ENCODE results near the gene ITPKA.

Gene ITPKA

DNA sequence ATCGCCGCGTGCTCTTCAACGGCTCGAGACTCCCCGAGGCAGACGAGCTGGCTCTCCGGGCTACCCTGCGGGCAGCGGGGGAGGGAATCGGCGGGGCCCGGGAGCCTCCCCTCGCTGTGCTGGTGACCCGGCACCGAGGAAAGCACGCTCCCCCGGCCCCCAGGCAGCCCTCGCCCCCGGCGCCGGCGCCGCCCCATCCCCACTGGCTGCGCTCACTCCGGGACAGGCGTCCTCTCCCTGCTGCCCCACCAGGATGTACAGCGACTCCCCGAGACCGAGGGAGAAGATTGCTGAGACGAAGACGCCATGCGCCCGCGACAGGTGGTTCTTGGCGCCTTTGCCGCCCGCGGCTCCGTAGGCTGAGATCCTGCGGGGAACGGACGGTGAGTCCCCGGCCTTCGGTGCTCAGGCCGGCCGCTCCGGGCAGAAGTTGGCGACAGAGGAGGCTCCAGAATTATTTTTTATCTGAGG lies 18.3 kb downstream of the ITPKA start:
- H2BK120ac ChIP-seq (ENCODE audit: insufficient read depth, low read length, poor library complexity): no peak overlapping the region
- no peak overlapping the region for H4K12ac ChIP-seq (ENCODE audit: low read depth, low read length)
- H3K36me3 ChIP-seq (ENCODE audit: control insufficient read depth in 1 of 2, insufficient read depth in 2 of 2, low read length in 2 of 2): no peaks in the 10 kb centered on the region
- no peak overlapping the region for H3K9ac ChIP-seq (ENCODE audit: low read length)
- H3K4me3 ChIP-seq (ENCODE audit: low read depth, low read length): no peak overlapping the region
- H3K23ac ChIP-seq (ENCODE audit: low read length): no peak overlapping the region
- H3K14ac ChIP-seq (ENCODE audit: low read length): no peak overlapping the region
- no peak overlapping the region for H2BK12ac ChIP-seq (ENCODE audit: low read length)
- H3K4ac ChIP-seq (ENCODE audit: low read depth, low read length): no peak overlapping the region
- no peak for DNase-seq
- no peak overlapping the region for H4K8ac ChIP-seq (ENCODE audit: low read depth, low read length)
- peaks cover 13 to 25% of the 10 kb centered on the region in 2 experiments for H3K4me1 ChIP-seq (ENCODE audit: control insufficient read depth in 1 of 2, insufficient read depth in 2 of 2, low read length in 2 of 2)
- H3K79me2 ChIP-seq (ENCODE audit: control insufficient read depth, insufficient read depth, low read length, poor library complexity): no peaks in the 10 kb centered on the region
- no peak overlapping the region for H3K18ac ChIP-seq (ENCODE audit: low read length)
- H3K4me2 ChIP-seq (ENCODE audit: low read length): peak overlapping the region; percentile 42
- no peak overlapping the region for H2AFZ ChIP-seq (ENCODE audit: insufficient read depth, low read length, poor library complexity)
- H4K91ac ChIP-seq (ENCODE audit: low read depth, low read length): no peak overlapping the region
- no peak overlapping the region for H2AK5ac ChIP-seq (ENCODE audit: low read length)
- no peaks in the 10 kb centered on the region for H3K79me1 ChIP-seq (ENCODE audit: low read length)
- no peak overlapping the region for H3K27ac ChIP-seq (ENCODE audit: low read depth, low read length)
- no CpG with 5 or more reads among the region's 49 CpGs for WGBS (ENCODE audit: extremely low coverage, insufficient coverage, insufficient read length)
- H3K9me3 ChIP-seq (ENCODE audit: insufficient read depth, low read depth, low read length): peaks cover 2% of the 10 kb centered on the region
- H3K27me3 ChIP-seq (ENCODE audit: insufficient read depth, low read length): peaks cover 39% of the 10 kb centered on the region
- no peak overlapping the region for H2BK5ac ChIP-seq (ENCODE audit: low read depth, low read length, poor library complexity)

DNA sequence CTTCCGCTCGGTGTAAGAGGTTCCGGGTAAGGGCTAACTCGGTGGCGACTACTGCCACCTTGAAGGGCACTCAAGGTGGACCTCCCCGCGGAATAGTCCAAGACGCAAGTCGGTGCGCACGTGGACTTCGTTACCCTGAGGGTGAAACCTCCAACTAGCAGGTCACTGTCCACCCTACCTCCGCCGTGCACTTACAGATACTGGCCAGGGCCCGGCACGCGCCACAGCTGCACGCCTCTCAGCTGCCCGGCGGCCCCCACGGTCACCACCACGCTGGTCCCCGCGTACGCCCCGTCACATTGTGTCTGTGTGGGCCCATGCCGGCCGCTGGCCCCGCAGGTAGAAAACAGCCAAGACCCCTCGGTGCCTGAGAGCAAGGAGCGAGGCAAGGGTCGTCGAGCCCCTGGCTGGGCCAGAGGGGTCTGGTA lies 18.9 kb downstream of the ITPKA start:
- no peak overlapping the region for H4K8ac ChIP-seq (ENCODE audit: low read depth, low read length)
- no peak overlapping the region for H2AK5ac ChIP-seq (ENCODE audit: low read length)
- H3K4me3 ChIP-seq (ENCODE audit: low read depth, low read length): peak overlapping the region; percentile 11
- DNase-seq: no peak
- no peak overlapping the region for H2BK12ac ChIP-seq (ENCODE audit: low read length)
- H3K9me3 ChIP-seq (ENCODE audit: insufficient read depth, low read depth, low read length): peaks cover 2% of the 10 kb centered on the region
- peak overlapping the region; percentile 42 for H3K4me2 ChIP-seq (ENCODE audit: low read length)
- no peak overlapping the region for H3K18ac ChIP-seq (ENCODE audit: low read length)
- no peaks in the 10 kb centered on the region for H3K79me1 ChIP-seq (ENCODE audit: low read length)
- peaks cover 39% of the 10 kb centered on the region for H3K27me3 ChIP-seq (ENCODE audit: insufficient read depth, low read length)
- no peak overlapping the region for H4K12ac ChIP-seq (ENCODE audit: low read depth, low read length)
- no peak overlapping the region for H2BK5ac ChIP-seq (ENCODE audit: low read depth, low read length, poor library complexity)
- no peak overlapping the region for H3K4ac ChIP-seq (ENCODE audit: low read depth, low read length)
- H3K23ac ChIP-seq (ENCODE audit: low read length): no peak overlapping the region
- H2BK120ac ChIP-seq (ENCODE audit: insufficient read depth, low read length, poor library complexity): no peak overlapping the region
- no peak overlapping the region for H2AFZ ChIP-seq (ENCODE audit: insufficient read depth, low read length, poor library complexity)
- H3K79me2 ChIP-seq (ENCODE audit: control insufficient read depth, insufficient read depth, low read length, poor library complexity): no peaks in the 10 kb centered on the region
- H3K9ac ChIP-seq (ENCODE audit: low read length): no peak overlapping the region
- H3K4me1 ChIP-seq (ENCODE audit: control insufficient read depth in 1 of 2, insufficient read depth in 2 of 2, low read length in 2 of 2): peaks cover 13 to 25% of the 10 kb centered on the region in 2 experiments
- no peak overlapping the region for H3K27ac ChIP-seq (ENCODE audit: low read depth, low read length)
- H4K91ac ChIP-seq (ENCODE audit: low read depth, low read length): no peak overlapping the region
- H3K14ac ChIP-seq (ENCODE audit: low read length): no peak overlapping the region
- WGBS (ENCODE audit: extremely low coverage, insufficient coverage, insufficient read length): no CpG with 5 or more reads among the region's 33 CpGs
- peaks cover 0 to 4% of the 10 kb centered on the region in 2 experiments for H3K36me3 ChIP-seq (ENCODE audit: control insufficient read depth in 1 of 2, insufficient read depth in 2 of 2, low read length in 2 of 2)

DNA sequence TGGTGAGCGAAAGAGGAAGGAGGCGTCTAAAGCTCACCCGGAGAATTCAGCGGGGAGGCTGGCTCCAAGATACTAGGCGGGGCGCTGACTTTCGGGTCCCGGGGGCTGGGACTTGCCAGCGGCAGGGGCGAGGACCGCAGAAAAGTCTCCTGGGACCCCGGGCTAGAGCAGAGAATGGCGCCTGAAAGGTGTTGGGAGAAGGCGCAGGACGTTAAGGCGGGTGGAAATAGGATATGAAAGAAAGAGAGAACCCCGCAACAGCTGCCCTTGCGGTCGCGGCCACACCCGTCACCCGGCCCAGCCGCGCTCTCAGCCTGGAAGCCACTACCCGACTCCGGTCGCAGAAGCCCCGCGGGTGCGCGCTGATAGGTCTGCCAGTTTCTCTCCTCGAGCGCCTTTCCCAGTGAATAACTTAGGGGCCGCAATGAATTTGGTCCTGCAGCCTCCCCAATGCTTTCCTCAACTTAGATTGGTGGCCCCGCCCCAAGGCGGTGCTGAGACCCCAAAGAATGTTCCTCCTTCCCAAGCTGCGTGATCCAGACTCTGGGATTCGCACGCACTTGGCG lies 19.3 kb downstream of the ITPKA start:
- peak in 1 of 2 donors; percentile 32 for DNase-seq
- Histone ChIP-seq H4K12ac (ENCODE audit: low read depth, low read length) (no peak overlapping the region), H3K14ac (ENCODE audit: low read length) (no peak overlapping the region), H3K23ac (ENCODE audit: low read length) (no peak overlapping the region), H3K27ac (ENCODE audit: low read depth, low read length) (no peak overlapping the region), H3K4me1 (ENCODE audit: control insufficient read depth in 1 of 2, insufficient read depth in 2 of 2, low read length in 2 of 2) (peaks cover 13 to 25% of the 10 kb centered on the region in 2 experiments), H2AK5ac (ENCODE audit: low read length) (no peak overlapping the region), H2BK12ac (ENCODE audit: low read length) (no peak overlapping the region), H2AFZ (ENCODE audit: insufficient read depth, low read length, poor library complexity) (peak overlapping the region; percentile 26), H2BK120ac (ENCODE audit: insufficient read depth, low read length, poor library complexity) (no peak overlapping the region), H3K27me3 (ENCODE audit: insufficient read depth, low read length) (peaks cover 39% of the 10 kb centered on the region), H3K79me1 (ENCODE audit: low read length) (no peaks in the 10 kb centered on the region), H3K4ac (ENCODE audit: low read depth, low read length) (no peak overlapping the region), H4K91ac (ENCODE audit: low read depth, low read length) (no peak overlapping the region), H3K4me2 (ENCODE audit: low read length) (peak overlapping the region; percentile 65), H2BK5ac (ENCODE audit: low read depth, low read length, poor library complexity) (no peak overlapping the region), H4K8ac (ENCODE audit: low read depth, low read length) (no peak overlapping the region), H3K79me2 (ENCODE audit: control insufficient read depth, insufficient read depth, low read length, poor library complexity) (no peaks in the 10 kb centered on the region), H3K9ac (ENCODE audit: low read length) (no peak overlapping the region), H3K36me3 (ENCODE audit: control insufficient read depth in 1 of 2, insufficient read depth in 2 of 2, low read length in 2 of 2) (peaks cover 5 to 9% of the 10 kb centered on the region in 2 experiments), H3K4me3 (ENCODE audit: low read depth, low read length) (peak overlapping the region; percentile 38), H3K9me3 (ENCODE audit: insufficient read depth, low read depth, low read length) (no peaks in the 10 kb centered on the region), H3K18ac (ENCODE audit: low read length) (no peak overlapping the region)
- no CpG with 5 or more reads among the region's 40 CpGs for WGBS (ENCODE audit: extremely low coverage, insufficient coverage, insufficient read length)

DNA sequence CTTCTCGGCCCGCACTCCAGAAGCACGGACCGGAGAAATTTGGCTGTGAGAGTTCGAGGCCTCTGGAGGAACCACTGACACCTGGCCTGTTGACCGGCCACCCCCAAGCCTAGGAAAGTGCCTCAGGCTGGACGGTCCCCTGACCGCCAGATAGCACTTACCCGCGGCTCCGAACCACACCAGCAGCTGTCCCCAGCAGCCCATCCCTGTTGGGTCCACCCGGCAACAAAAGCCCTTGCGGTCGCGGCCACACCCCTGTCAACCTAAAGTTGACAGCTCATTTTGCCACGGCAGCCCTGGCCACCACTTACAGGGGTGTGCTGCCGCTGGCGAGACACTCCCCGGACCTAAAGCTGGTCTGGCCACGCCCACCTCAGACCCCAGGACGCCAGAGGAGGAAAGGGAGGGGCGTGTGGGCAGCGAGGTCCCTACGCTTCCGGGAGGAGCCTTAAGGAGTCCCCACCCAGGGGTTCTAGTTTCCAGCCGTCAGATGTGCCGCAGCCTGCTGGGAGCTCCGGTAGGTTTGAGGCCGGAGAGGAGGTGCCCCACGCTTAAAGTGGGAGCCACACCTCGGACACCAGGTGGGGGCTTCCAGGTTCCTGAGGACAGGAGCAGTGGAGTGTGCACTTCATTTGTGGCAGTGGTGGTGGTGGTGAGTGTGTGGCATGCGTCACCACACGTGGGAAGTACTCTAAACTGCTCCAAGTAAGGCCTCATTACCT lies 20.0 kb downstream of the ITPKA start, which contains the start of gene LTK:
TSS of gene LTK (minus strand) at position 322 of the 722 bp plus-strand sequence. CDS start at position 204, 118 bp downstream.
- H3K4me2 ChIP-seq (ENCODE audit: low read length): peak within 1 kb of the TSS; percentile 65
- H3K4me3 ChIP-seq (ENCODE audit: low read depth, low read length): peak within 1 kb of the TSS; percentile 38
- H2AFZ ChIP-seq (ENCODE audit: insufficient read depth, low read length, poor library complexity): peak within 1 kb of the TSS; percentile 26
- no peaks in the 10 kb centered on the region for H3K79me2 ChIP-seq (ENCODE audit: control insufficient read depth, insufficient read depth, low read length, poor library complexity)
- no peak within 1 kb of the TSS for H4K8ac ChIP-seq (ENCODE audit: low read depth, low read length)
- no peak within 1 kb of the TSS for H3K4ac ChIP-seq (ENCODE audit: low read depth, low read length)
- no peak for DNase-seq
- H3K27ac ChIP-seq (ENCODE audit: low read depth, low read length): no peak within 1 kb of the TSS
- H3K36me3 ChIP-seq (ENCODE audit: control insufficient read depth in 1 of 2, insufficient read depth in 2 of 2, low read length in 2 of 2): peaks cover 5 to 11% of the 10 kb centered on the region in 2 experiments
- H3K79me1 ChIP-seq (ENCODE audit: low read length): no peaks in the 10 kb centered on the region
- H3K9me3 ChIP-seq (ENCODE audit: insufficient read depth, low read depth, low read length): no peaks in the 10 kb centered on the region
- H2BK5ac ChIP-seq (ENCODE audit: low read depth, low read length, poor library complexity): no peak within 1 kb of the TSS
- H2AK5ac ChIP-seq (ENCODE audit: low read length): no peak within 1 kb of the TSS
- H2BK120ac ChIP-seq (ENCODE audit: insufficient read depth, low read length, poor library complexity): no peak within 1 kb of the TSS
- H3K27me3 ChIP-seq (ENCODE audit: insufficient read depth, low read length): peaks cover 39% of the 10 kb centered on the region
- H3K23ac ChIP-seq (ENCODE audit: low read length): no peak within 1 kb of the TSS
- no CpG with 5 or more reads among the region's 33 CpGs for WGBS (ENCODE audit: extremely low coverage, insufficient coverage, insufficient read length)
- H3K9ac ChIP-seq (ENCODE audit: low read length): no peak within 1 kb of the TSS
- H3K14ac ChIP-seq (ENCODE audit: low read length): no peak within 1 kb of the TSS
- H4K91ac ChIP-seq (ENCODE audit: low read depth, low read length): no peak within 1 kb of the TSS
- peaks cover 13 to 25% of the 10 kb centered on the region in 2 experiments for H3K4me1 ChIP-seq (ENCODE audit: control insufficient read depth in 1 of 2, insufficient read depth in 2 of 2, low read length in 2 of 2)
- no peak within 1 kb of the TSS for H4K12ac ChIP-seq (ENCODE audit: low read depth, low read length)
- H2BK12ac ChIP-seq (ENCODE audit: low read length): no peak within 1 kb of the TSS
- H3K18ac ChIP-seq (ENCODE audit: low read length): no peak within 1 kb of the TSS

All from trophoblast cell (in vitro differentiated cells and primary cell).